Esophagus muscularis mucosa (tissue), 4 donors: ENCODE measurements around the gene NTM.

Source experiments
- EP300 ChIP-seq: sonication (generic); formaldehyde crosslinking; IDR thresholded peaks from one replicate; pipeline ENCODE4 v1.6.1; 2017; ENCODE audit warnings: antibody characterized with exemption
- POLR2AphosphoS5 ChIP-seq, 2 donors: sonication (generic); formaldehyde crosslinking; IDR thresholded peaks; one replicate each; pipeline ENCODE4 v1.6.1; 2017; ENCODE audit warnings: antibody characterized with exemption in 2 of 2
- TF ChIP-seq, protein P1 (sequence below), 3 experiments: fragments of 200-600 bp in 2 of 3; fragments of 450-650 bp in 1 of 3; sonication (generic) in 2 of 3; IDR thresholded peaks; one replicate each; pipeline ENCODE4 v1.5.1; 2017 to 2019; ENCODE audit warnings: antibody characterized with exemption in 3 of 3, mild to moderate bottlenecking in 2 of 3, moderate library complexity in 1 of 3

DNA sequence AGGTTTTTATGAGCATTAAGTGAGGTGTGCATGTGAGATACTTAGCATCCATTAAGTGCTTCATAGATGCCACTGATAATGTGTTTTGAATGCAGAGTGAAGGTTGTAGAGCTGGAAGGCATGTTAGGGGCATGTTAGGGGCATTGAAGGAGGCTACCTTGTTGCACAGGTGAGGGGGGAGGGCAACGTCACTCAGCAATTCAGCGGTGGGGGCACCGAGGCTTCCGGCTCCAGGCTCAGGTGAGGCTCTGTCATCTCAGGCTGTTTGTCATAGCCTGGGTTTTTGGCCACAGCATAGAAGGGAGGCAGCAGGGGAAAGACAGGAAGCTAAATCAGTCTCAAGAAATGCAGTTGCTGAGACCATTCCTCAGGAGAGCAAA is 299.0 kb downstream of the NTM start:
- no peak for TF ChIP-seq EP300
- TF ChIP-seq, protein P1, sequence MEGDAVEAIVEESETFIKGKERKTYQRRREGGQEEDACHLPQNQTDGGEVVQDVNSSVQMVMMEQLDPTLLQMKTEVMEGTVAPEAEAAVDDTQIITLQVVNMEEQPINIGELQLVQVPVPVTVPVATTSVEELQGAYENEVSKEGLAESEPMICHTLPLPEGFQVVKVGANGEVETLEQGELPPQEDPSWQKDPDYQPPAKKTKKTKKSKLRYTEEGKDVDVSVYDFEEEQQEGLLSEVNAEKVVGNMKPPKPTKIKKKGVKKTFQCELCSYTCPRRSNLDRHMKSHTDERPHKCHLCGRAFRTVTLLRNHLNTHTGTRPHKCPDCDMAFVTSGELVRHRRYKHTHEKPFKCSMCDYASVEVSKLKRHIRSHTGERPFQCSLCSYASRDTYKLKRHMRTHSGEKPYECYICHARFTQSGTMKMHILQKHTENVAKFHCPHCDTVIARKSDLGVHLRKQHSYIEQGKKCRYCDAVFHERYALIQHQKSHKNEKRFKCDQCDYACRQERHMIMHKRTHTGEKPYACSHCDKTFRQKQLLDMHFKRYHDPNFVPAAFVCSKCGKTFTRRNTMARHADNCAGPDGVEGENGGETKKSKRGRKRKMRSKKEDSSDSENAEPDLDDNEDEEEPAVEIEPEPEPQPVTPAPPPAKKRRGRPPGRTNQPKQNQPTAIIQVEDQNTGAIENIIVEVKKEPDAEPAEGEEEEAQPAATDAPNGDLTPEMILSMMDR (IDR thresholded peaks at IDR 0.05) = no peak
- no peak for TF ChIP-seq POLR2AphosphoS5 (IDR thresholded peaks at IDR 0.05)
